Esophagus mucosa (tissue), 1 donor: ENCODE measurements around the gene CD4. TPM values are rescaled to one million over a fixed set of nuclear protein-coding genes. Genes with fewer than 3 reads are reported as not detected.

Experiments
- ATAC-seq: fragments of 200-7000 bp; cut with Tn5 transposase; one replicate; pipeline ENCODE4 v1.9.1; 2020
- total RNA-seq: library from RNA; stranded (reverse); gene quantifications from one replicate; pipeline ENCODE4 v1.2.4, GENCODE V29; 2023
- donor health status: DM: yes; HTN: yes; CAD: no.

Gene CD4
- total RNA-seq, 1 donor from 2014 or later, result 2.2 TPM

GRCh38 chr12:6817098-6817497 is 27.8 kb downstream of the CD4 start:
- no peak for ATAC-seq

- ATAC-seq, result no peak
Observed at GRCh38 chr12:6817662-6818157, 28.4 kb downstream of the CD4 start.

GRCh38 chr12:6818222-6818621 is 28.9 kb downstream of the CD4 start:
- no peak for ATAC-seq

- ATAC-seq, result no peak
Observed at GRCh38 chr12:6818645-6819044, 29.3 kb downstream of the CD4 start.

- ATAC-seq, result no peak
Observed at GRCh38 chr12:6819106-6820030, 30.0 kb downstream of the CD4 start.

GRCh38 chr12:6820166-6820565 is 30.8 kb downstream of the CD4 start:
- no peak for ATAC-seq

- no peak for ATAC-seq
Observed at GRCh38 chr12:6821591-6822425, 32.5 kb downstream of the CD4 start, which contains the start of gene GPR162. Gene GPR162, plus strand, starts transcription at chr12:6821821. Its CDS starts 2,078 bp downstream, at chr12:6823899.

- ATAC-seq, result no peak
Observed at GRCh38 chr12:6822426-6823135, 33.3 kb downstream of the CD4 start.

- no peak for ATAC-seq
Observed at GRCh38 chr12:6823182-6824084, 34.1 kb downstream of the CD4 start.

- no peak for ATAC-seq
Observed at GRCh38 chr12:6824085-6824775, 34.9 kb downstream of the CD4 start.

- no peak for ATAC-seq
Observed at GRCh38 chr12:6824901-6825381, 35.6 kb downstream of the CD4 start.

GRCh38 chr12:6825398-6826124 is 36.2 kb downstream of the CD4 start:
- peak; percentile 78 for ATAC-seq

- ATAC-seq, result no peak
Observed at GRCh38 chr12:6826125-6826733, 36.9 kb downstream of the CD4 start.

- ATAC-seq, result no peak
Observed at GRCh38 chr12:6826734-6827436, 37.6 kb downstream of the CD4 start.

GRCh38 chr12:6827437-6827911 is 38.1 kb downstream of the CD4 start:
- ATAC-seq, result peak; percentile 14

GRCh38 chr12:6827982-6828780 is 38.9 kb downstream of the CD4 start, which contains the start of gene P3H3:
Gene P3H3, plus strand, starts transcription at chr12:6828407. Its CDS starts 34 bp downstream, at chr12:6828441.
- ATAC-seq, result no peak

- ATAC-seq, result peak; percentile 4
Observed at GRCh38 chr12:6828781-6829535, 39.6 kb downstream of the CD4 start.
